Stimulated activated CD4-positive, alpha-beta T cell treated with anti-CD3 and anti-CD28 coated beads, Interleukin-4, amount 100 ng/mL, for 24 hours (primary cell): ENCODE results near the gene SNX10.

Experiments used
- DNase-seq: peaks from one replicate; pipeline ENCODE4 v3.0.0-alpha.2; 2020

Gene SNX10

GRCh38 chr7:26337232-26337865 is 45.7 kb downstream of the SNX10 start:
- no peak for DNase-seq

DNA sequence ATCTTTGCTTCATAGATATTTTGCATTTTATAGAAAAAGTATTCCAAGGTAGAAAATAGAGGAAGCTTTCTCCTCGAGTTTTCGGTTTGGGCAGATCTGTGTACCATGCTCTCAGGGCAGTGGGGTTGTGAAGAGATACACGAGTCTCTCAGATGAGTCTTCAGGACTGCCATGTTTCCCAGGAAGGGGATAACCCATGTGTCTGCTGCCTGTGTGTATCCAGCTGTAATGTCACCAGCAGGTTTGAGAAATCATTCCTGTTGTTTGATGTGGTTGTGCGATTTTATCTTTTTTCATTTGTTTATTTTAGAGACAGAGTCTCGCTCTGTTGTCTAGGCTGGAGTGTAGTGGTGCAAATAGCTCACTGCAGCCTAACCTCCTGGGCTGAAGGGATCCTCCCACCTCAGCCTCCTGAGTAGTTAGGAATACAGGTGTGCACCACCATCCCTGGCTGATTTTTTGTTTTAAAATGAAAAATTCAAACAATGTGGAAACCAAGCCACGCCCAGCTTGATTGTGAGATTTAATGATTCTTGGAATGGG is 48.9 kb downstream of the SNX10 start:
- DNase-seq: no peak

GRCh38 chr7:26343320-26343832 is 51.7 kb downstream of the SNX10 start:
- DNase-seq: no peak

GRCh38 chr7:26343837-26344236 is 52.2 kb downstream of the SNX10 start:
- no peak for DNase-seq

GRCh38 chr7:26345202-26345601 is 53.5 kb downstream of the SNX10 start:
- no peak for DNase-seq

GRCh38 chr7:26345837-26346236 is 54.2 kb downstream of the SNX10 start:
- DNase-seq: no peak

DNA sequence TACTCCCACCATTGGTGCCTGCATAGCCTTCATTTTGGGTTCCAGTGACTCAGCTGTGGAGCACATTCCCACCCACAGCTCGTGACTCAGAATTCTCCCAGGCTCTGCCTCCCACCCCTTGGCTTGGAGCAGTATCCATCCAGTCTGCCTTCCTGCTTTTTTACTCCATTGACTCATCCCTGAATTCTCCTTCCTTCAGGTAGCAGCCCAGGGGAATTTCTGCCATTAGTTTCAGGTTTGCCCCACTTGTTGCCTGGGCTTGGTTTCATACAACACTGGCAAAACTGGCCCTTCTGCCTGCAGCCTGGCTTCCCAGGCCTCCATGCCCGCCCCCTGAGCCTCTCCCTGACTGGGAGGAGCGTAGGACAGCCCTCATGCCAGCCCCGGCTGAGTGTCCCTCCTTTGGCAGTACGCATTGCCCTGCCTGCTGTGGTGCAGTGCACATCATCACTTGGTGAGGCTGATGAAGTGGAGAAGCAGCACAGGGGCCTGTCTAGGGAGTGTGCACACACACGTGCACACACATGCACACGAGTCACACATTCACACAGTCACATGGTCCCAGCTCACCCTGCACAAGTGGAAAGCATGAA is 55.0 kb downstream of the SNX10 start:
- no peak for DNase-seq

DNA sequence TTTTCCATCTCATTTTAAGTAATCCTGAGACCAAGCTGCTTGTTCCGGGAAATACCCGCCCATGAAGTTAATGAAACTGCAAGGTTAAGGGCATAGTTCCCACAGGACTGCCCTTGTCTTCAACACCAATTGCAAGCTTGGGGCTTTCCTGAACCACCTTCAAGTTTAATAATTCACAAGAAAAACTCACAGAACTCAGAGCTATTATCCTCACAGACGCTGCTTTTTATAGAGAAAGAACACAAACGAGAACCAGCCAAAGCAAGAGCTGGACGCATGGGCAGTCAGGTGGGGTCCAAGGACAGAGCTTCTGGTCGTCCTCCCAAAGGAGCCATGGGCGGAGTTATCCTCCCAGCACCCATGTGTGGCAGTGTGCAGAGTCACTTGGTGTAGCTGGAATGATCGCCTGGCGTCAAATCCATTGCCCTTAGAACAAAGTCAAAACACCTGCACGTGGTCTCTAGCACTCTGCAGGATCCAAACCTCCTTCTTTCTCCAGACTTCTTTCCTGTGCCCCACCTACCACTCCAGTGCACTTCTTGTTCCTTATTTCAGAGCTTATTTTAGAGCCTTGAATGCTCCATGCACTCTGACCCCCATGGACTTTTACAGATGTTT is 56.7 kb downstream of the SNX10 start:
- DNase-seq: no peak

- no peak for DNase-seq
These were observed 57.6 kb downstream of the SNX10 start for GRCh38 chr7:26349005-26349915.

- no peak for DNase-seq
These were observed 59.5 kb downstream of the SNX10 start for GRCh38 chr7:26351171-26351570.

DNA sequence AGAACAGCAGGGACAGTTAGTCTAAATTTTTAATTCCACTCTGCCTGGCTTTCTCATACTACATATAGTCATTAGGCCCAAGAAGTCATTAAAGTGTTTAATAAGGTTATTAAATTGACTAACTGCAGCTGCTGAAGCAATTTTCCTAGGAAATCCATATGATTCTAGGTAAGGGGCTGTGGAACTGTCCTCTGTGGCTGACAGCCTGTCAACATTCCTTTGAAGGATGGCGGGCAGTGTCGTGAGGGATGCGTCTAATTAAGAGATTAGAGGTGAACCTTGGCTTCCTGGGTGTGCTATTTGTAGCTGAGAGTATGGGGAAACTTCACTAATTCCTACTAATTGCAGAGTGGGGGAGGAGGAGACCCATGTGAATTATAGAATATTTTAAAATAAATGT is 64.6 kb downstream of the SNX10 start:
- DNase-seq: no peak

DNA sequence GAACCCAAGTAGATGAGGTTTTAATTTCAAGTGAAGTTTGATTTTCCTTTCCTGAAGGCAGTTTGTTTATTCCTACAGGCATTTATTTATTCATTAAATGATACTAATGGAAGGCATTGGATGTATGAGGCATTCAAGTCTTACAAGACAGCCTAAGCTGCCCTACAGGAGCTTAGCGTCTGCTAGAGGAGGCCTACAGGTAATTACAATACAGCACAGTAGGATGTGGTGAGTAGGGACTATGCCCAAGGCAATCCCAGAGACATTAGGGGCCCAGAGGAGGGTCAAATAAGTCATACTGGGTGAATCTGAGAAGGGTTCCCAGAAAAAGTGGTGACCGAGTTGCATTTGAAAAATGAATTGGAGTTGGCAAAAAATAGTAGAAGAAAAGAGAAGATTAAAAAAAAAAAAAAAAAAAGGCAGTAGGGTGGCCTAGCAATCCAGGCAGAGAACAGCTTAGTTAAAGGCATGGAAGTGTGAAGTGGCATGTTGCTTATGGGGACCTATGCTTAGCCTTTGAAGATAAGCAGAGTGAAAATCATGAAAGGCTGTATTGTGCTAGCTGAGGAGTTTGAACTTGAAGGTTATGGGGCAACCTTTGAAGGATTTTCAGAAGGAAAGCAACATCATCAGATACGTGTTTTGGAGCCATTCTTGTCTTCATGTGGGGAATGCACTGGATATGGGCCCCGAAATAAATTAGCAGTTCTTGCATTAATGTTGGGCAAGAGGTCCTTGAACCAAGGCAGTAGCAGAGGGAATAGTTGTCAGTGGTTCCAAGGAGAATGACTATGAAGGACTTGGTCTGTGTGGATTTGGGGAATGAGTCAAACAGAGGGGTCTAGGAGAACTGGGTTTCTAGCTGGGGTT is 65.5 kb downstream of the SNX10 start:
- no peak for DNase-seq

DNA sequence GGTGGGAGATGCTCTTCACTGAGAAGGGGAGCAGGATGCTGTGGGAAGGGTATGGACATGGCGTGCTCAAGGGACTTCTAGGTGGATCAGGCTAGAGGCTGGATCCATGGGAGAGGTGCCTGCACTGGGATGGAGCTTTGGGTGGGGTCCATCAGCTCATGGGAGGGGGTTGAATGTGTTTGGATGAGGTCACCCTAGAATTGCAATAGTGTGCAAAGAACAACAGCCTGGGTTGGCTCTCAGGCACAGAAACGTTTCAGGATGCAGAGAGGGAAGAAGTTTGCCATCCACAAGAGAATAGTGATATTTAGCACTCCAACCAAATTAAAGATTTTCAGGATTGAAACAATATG is 66.1 kb downstream of the SNX10 start:
- DNase-seq: no peak

GRCh38 chr7:26360650-26361049 is 69.0 kb downstream of the SNX10 start:
- no peak for DNase-seq

- DNase-seq: no peak
These were observed 70.0 kb downstream of the SNX10 start for GRCh38 chr7:26361637-26362036.

DNA sequence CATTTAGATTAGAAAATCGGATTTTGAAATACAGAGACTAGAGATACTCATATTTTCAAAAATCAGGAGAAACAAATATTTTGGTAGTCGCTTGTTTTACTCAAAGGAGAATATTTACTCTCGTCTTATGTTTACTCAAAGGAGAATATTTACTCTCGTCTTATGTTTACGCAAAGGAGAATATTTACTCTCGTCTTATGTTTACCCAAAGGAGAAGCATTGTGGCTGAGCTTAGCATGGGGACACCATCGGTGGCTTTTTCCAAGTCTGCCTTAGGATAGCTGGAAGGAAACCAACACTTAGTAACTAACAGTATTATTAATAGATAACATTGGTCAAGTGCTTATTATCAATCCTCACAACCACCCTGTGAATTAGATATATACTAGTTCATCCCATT is 71.8 kb downstream of the SNX10 start:
- DNase-seq: no peak

GRCh38 chr7:26365077-26365900 is 73.6 kb downstream of the SNX10 start:
- DNase-seq: peak; percentile 57

DNA sequence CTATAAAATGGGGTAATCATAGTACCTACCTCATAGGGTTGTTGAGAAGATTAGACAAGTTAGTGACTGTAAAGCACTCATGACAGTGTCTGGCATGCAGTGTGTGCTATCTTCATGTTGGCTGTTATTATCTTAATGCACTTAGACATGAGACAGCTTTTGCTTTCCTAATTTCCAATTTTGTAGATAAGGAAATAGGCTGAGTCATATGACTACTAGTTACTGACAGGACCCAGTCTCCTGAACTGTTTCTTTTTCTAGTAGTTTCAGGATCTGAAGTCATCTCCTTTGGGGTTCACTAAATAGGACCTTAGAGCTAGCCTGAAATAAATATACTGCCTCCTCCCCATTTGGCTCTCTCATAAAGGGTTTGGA is 74.2 kb downstream of the SNX10 start:
- no peak for DNase-seq

GRCh38 chr7:26367219-26367711 is 75.6 kb downstream of the SNX10 start:
- DNase-seq: no peak

- no peak for DNase-seq
These were observed 76.9 kb downstream of the SNX10 start for GRCh38 chr7:26368542-26368941.

DNA sequence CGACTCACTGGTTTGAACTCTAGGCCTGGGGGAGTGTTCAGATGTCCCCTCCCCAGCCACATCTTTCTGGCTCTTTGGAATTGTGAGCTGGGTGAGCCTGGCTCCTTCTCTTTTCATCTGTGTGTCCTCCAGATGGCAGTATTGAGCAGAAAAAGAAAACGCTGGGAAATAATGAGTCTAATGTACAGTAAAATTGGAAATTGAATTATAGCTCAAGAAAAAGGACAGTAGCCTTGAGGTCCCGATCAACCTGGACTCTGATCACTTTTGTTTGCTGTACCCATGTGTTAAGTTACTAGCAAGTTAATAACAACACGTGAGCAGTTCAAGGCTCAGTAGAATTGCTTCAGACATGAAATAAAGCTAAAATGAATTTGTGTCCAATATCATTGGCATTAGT is 77.9 kb downstream of the SNX10 start:
- DNase-seq: peak; percentile 49
